HG02588 (cell line): ENCODE results near the gene SH3RF3.

ENCODE experiments used
- ATAC-seq: cut with Tn5 transposase; IDR thresholded peaks from one replicate; pipeline ENCODE4 v1.9.1; 2021; ENCODE audit warnings: mild to moderate bottlenecking, moderate library complexity; ENCODE audit not compliant: unreplicated experiment

SH3RF3 gene

GRCh38 chr2:109455731-109456691, 327.0 kb downstream of the SH3RF3 start:
- ATAC-seq = no peak

GRCh38 chr2:109456776-109457175, 327.8 kb downstream of the SH3RF3 start:
- ATAC-seq = no peak

DNA sequence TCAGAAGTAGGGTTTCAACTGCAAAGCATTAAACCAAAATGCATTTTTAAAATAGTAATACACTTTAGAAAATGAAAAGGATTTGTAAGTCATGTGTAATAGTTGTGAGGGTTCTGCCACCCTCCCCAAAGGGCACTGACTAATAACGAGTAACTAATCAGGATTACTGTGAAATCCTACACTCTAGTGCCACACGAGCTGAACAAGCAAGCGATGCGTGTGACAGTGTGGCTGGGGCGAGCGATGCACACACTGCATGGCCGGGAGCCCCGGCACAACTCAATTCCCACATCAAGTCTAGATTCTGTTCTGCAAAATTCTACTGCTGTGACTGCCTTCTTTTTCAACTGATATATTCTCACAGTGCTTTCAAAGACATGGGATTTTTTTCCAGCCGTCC, 328.4 kb downstream of the SH3RF3 start:
- ATAC-seq = no peak

GRCh38 chr2:109457794-109458193, 328.8 kb downstream of the SH3RF3 start:
- no peak for ATAC-seq

- ATAC-seq = no peak
Measured at GRCh38 chr2:109458512-109458911, 329.5 kb downstream of the SH3RF3 start.

- ATAC-seq = no peak
Measured at GRCh38 chr2:109459485-109459884, 330.5 kb downstream of the SH3RF3 start.

- no peak for ATAC-seq
Measured at GRCh38 chr2:109460553-109461324, 331.7 kb downstream of the SH3RF3 start.

GRCh38 chr2:109463236-109463635, 334.2 kb downstream of the SH3RF3 start:
- ATAC-seq = no peak

GRCh38 chr2:109463891-109464290, 334.9 kb downstream of the SH3RF3 start:
- ATAC-seq = no peak

- ATAC-seq = no peak
Measured at GRCh38 chr2:109466674-109467575, 337.9 kb downstream of the SH3RF3 start.

DNA sequence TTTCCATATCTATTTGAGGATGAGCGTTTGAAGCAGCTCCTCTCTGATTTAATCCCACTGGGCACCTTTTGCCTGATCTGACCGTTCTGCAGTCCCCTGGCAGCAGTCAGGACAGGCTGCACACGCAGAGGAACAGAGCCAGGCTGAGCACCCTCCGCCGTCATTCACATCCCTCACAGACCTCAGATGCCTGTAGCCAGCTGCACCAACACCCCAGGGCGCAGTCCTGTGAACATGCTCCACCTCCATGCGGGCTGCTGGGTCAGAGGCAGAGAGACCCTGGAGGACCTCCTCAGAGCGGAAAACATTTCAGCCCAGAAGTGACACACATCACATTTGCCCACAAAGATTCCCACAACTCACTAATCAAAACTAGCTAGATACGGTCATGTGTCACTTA, 338.7 kb downstream of the SH3RF3 start:
- ATAC-seq = no peak

GRCh38 chr2:109468893-109469292, 339.9 kb downstream of the SH3RF3 start:
- no peak for ATAC-seq

DNA sequence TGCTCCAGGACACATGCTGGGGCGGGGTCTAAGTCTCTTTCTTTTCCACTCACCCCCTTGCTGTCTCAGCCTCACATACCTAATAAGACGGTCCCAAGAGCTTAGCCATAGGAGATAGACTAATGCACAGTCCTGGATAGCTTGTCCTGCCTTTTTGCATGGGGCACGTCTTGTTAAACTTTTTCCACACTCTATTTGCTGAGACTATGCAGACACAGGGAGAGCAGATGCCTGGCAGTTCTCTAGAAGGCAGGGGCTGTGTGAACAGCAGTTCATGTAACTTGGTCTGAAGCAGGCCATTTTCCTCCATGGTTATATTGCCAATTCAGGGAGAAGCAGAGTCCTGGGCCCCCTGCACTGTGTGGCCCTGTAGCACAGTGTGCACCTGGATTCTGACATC, 342.7 kb downstream of the SH3RF3 start:
- ATAC-seq = no peak

DNA sequence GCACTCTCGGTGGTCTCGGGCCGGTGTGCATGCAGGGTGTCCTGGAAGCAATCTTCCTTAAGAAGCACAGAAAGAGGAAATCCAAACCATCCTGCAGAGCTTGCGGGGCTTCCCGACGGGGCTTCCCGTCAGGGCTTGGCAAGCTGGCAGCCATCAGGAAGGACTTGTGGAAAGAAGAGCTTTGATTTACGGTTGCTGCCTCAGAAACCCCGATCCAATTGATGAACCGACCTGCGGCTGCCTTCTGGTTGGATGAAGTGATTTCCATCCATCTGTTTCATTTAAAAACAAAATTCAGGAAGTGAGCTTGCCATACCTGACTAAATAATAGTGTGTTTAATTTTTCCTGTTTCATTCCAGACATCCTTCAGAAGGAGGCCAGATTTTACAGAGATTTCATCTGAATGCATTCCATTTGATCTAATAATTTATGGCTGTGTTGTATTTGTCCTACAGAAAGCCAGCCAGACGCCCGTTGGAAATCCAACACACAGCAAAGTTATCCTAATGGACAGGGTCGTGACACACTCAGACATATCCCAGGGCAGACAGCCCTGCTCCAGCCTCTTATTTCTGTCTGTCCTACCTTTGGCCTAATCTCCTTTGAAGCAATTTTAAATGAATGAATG, 343.4 kb downstream of the SH3RF3 start:
- no peak for ATAC-seq

GRCh38 chr2:109472974-109473373, 344.0 kb downstream of the SH3RF3 start:
- ATAC-seq = no peak

- no peak for ATAC-seq
Measured at GRCh38 chr2:109473616-109474318, 344.8 kb downstream of the SH3RF3 start.

DNA sequence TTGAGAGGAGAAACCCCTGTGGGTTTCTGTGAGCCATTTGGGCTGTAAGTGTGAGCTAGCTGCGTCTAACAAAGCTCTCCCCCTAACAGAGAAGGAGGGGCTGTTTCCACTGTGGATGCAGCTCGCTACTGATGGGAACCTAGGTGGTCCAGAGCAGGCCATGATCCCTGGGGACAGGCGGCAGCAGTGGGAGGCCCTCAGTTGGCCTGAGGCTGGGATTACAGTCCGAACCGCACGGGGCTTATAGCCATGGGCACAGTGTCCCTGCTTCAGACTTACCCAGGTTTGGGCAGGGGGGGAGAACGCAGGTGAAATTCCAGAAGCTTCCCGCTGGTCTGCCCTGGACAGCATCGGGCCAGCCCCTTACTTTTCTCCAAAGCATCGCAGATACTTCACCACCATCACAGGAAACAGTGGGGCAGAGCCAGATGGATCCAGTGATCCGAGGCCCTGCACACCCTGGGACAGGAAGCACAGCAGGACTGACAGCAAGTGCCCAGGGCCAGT, 345.4 kb downstream of the SH3RF3 start:
- ATAC-seq = no peak

DNA sequence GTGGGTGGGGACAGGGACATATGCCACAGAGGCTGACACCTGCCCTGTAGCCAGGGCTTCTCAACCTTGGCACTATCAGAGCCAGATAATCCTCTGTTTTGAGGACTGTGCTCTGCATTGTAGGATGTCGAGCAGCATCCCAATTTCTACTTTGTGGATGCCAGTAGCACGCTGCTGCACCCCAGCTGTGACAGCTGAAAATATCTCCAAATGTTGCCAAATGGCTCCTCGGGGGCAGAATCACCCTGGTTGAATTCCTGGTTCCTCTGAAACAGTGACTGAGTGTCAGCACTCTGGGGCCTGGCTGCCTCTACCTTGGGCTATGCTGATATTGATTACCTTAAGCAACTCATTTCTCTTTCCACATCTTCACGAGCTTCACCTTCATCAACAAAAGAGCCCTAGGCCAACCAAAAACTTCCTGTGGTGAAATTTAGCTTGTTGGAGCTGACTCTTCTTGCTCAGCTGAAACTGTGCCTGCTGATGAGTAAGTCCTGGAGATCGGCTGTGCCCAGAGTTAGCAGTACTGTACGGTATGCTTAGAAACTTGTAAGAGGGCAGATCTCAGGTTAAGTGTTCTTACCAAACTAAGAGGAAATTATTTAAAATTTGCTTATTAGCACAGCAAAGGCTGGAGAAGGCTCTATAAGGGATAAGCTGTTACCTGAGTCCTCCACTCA, 346.7 kb downstream of the SH3RF3 start:
- peak; percentile 56 for ATAC-seq
